Measurements from ENCODE around the gene TM7SF3.
A peak's percentile ranks its signal among the peaks of the same experiment; 100 is the strongest.

The TM7SF3 gene

GRCh38 chr12:27014859-27015729 lies 910 bp upstream of the TM7SF3 start:
- DNase-seq, result peak; percentile 8

DNA sequence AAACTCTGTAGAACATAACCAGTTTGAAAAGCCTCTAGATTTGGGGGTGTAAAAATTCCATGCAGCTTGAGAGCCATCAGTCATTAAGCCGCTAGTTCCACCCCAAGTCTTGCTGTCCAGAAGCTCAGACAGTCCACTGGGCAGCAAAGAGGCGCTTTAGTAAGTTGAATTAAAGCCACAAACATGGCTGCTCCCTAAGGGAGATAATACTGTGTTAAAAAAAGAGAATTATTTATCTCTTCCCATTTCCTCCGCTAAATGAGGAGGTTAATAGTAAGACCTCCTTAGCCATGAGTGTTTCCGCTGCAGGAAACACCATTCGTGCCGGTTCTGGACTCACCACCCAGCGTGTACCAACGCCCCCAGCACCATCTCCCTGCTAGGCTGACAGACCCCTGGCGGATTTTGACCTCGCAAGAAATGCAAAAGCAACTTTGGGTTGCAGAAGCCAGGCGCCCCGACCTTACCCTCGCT lies 536 bp downstream of the TM7SF3 start:
- DNase-seq, result no peak

DNA sequence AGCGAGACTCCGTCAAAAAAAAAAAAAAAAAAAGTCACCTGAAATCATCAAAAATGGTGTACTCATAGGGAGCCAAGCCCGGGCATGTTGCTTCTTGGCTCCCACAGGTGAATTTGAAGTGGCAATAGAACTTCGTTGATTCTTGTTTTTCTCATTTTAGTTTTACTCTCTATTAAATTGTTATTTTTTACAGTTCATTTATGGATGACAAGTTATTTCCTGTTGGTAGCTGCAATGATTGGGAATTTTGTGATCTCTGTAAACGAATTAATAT lies 1.3 kb downstream of the TM7SF3 start:
- DNase-seq, result peak; percentile 25

- DNase-seq, result peak; percentile 56
These were observed 1.8 kb downstream of the TM7SF3 start for GRCh38 chr12:27012239-27012981.

- no peak for DNase-seq
These were observed 4.3 kb downstream of the TM7SF3 start for GRCh38 chr12:27009881-27010301.

DNA sequence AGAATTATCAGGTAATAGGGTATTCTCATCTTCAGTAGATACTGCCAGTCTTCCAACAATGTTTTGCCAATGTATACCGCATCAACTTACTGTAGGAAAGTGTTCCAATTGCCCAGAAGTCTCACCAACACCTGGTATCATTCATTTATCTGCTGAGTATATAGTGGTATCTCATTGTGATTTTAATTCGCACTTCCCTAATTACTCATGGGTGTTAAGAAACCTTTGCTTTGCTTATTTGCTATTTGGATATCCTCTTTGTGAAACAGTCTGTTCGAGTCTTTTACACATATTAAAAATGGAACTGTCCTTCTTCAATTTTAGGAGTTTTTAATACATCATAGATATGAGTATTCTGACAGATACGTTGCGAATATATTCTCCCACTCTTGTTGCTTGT lies 6.1 kb downstream of the TM7SF3 start:
- no peak for DNase-seq

DNA sequence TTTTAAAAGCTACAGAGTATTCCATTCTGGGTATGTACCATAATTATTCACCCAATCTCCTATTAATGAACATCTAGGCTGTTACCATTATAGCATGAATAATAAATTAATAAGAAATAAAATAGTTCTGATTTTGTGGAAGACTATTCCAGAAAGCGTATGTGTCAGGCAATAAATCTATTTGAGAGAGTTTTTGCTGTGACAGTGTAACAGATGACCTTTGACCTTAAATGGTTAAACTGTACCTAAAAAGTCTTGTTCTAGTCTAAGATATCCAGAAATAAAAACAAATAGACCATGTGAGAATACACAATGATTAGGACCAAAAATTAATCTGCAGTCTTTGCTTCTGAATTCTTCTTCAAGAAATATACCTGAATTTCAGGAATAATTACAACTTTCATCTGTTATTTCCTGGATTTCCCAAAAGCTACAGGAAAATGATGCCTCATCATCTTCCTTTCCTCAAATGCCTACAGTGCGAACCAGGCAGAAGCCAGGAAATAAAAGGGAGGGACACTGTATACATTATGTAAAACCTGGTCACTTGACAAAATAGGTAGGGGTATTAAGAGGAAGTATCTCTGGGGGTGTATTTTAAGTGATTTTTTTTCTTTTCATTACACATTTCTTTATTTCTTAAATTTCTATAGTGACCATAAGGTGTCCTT lies 7.3 kb downstream of the TM7SF3 start:
- DNase-seq, result no peak

DNA sequence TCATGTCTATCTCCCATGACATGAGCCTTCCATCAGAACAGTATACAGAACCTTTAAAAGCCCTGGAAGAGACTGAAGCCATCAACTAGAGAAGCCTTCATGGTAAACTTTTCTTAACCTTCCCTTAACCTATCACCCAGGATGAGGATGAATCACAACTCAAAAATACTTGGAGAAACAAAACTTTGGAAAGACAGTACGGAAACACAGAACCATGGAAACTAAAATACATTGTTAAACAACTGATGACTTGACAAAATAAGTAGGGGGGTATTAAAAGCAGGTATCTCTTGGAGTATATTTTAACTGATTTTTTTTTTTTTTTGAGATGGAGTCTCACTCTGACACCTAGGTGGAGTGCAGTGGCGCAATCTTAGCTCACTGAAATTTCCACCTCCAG lies 8.7 kb downstream of the TM7SF3 start:
- DNase-seq, result no peak

- peak; percentile 92 for DNase-seq
These were observed 10.5 kb downstream of the TM7SF3 start for GRCh38 chr12:27003421-27004381.

GRCh38 chr12:27002141-27002540 lies 12.0 kb downstream of the TM7SF3 start:
- no peak for DNase-seq

GRCh38 chr12:27001663-27002062 lies 12.5 kb downstream of the TM7SF3 start:
- DNase-seq, result no peak

- no peak for DNase-seq
These were observed 13.2 kb downstream of the TM7SF3 start for GRCh38 chr12:27000961-27001360.

DNA sequence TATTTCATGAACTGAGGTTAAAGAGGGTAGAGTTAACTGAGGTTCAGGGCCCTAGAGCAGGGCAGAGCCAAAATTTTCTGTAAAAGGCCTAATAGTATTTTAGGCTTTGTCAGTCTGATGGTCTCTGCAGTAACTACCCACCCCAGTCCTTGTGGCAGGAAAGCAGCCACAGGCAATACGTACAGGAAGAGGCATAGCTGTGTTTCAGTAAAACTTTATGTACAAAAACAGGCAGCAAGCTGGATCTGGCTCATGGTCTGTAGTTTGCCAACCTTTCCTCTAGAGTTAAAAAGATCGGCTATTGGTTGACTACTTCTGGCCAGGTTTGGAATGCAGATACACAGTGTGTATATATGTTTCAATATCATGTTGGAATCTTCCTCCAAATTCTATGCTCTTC lies 17.2 kb downstream of the TM7SF3 start:
- no peak for DNase-seq

GRCh38 chr12:26995706-26996105 lies 18.5 kb downstream of the TM7SF3 start:
- DNase-seq, result no peak

- no peak for DNase-seq
These were observed 20.1 kb downstream of the TM7SF3 start for GRCh38 chr12:26994109-26994508.

DNA sequence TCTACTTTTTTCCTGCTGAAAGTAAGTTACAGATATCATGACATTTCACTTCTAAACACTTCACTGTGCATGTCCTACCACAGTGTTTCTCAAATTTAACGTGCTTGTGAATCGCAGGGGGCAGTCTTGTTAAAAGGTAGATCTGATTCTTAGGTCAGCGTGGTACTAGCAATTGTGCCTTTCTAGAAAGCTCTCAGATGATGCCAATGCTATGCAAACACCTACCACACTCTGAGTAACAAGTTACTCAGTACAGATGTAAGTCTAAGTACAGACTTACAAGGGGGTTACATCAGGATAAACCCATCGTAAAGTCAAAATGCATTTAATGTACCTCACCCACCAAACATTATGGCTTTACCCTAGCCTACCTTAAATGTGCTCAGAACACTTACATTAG lies 22.4 kb downstream of the TM7SF3 start:
- DNase-seq, result no peak

- DNase-seq, result no peak
These were observed 24.3 kb downstream of the TM7SF3 start for GRCh38 chr12:26989873-26990272.

DNA sequence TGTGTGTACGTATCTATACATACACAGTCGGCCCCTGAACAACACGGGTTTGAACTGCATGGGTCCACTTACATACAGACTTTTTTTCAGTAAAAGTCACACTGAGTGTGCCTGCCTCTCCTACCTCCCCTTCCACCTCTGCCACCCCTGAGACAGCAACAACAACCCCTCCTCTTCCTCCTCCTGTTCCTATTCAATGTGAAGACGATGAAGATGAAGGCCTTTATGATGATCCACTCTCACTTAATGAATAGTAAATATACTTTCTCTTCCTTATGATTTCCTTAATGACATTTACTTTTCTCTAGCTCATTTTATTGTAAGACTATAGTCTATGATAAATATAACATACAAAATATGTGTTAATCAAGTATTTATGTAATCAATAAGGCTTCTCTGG lies 25.5 kb downstream of the TM7SF3 start:
- no peak for DNase-seq

DNA sequence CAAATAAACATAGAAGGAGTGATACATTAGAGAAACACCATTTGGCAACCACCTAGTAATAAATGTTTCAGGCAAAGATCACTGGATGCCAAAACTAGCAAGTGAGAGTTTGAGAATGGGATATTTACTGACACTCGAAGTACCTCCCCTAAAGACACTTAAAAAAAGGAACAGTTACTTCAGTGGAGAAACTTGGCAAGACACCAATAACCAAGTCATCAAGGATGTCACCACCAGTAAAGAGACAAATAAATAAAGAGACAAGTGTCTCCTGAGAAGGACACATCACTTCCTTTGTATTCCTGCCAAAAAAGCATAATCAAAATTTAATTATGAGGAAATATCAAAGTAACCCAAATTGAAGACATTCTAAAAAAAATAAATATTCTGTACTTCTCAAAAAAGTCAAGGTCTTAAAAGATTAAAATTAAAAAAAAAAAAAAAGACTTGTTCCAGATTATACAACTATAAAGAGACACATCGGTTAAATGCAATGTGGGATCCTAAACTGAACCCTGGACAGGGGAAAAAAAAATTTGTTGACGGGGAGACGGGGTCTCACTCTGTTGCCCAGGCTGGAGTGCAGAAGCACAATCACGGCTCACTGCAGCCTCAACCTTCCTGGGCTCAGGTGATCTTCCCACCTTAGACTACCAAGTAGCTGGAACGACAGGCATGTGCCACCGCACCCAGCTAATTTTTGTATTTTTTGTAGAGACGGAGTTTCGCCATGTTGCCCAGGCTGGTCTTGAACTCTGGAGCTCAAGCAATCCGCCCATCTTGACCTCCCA lies 26.4 kb downstream of the TM7SF3 start:
- DNase-seq, result no peak

GRCh38 chr12:26982866-26983265 lies 31.3 kb downstream of the TM7SF3 start:
- DNase-seq, result no peak

GRCh38 chr12:26979733-26980132 lies 34.5 kb downstream of the TM7SF3 start:
- no peak for DNase-seq

GRCh38 chr12:26978801-26979200 lies 35.4 kb downstream of the TM7SF3 start:
- no peak for DNase-seq

Data from NCI-H2171 (cell line).